HEK293 (cell line): ENCODE measurements around the gene RAB44.
"Not testable (repeated sequence)": the region's sequence is repeated elsewhere in the genome, so short reads cannot be mapped to it uniquely, and the experiment has no call there.

Experiments used
- CTCF ChIA-PET: fragments of 350-600 bp; formaldehyde crosslinking; extraction: SDS; loops from one replicate; lab custom pipeline; 2021; ENCODE audit warnings: antibody characterized with exemption; lab: Yijun Ruan, JAX
- POLR2A ChIA-PET: fragments of 300-600 bp; formaldehyde crosslinking; extraction: SDS; loops from one replicate; lab custom pipeline; 2020; ENCODE audit warnings: antibody characterized with exemption, inconsistent platforms; lab: Yijun Ruan, JAX
- H3K27ac ChIP-seq: fragments of 200-500 bp; sonication (Bioruptor generic); 2 replicates; pipeline ENCODE4 v1.5.1; 2014; ENCODE audit warnings: low read depth, low read length, control low read depth, inconsistent platforms; ENCODE audit errors: extremely low read depth
- H3K36me3 ChIP-seq, 2 experiments: fragments of 200-500 bp in 1 of 2; sonication (Bioruptor generic) in 1 of 2; 1 replicate in 1 of 2; 2 replicates in 1 of 2; pipeline ENCODE4 v1.5.1; 2014 to 2017; ENCODE audit warnings: inconsistent platforms in 2 of 2, low read length in 2 of 2; ENCODE audit not compliant: control insufficient read depth in 2 of 2, insufficient read depth in 1 of 2
- H3K4me1 ChIP-seq: fragments of 200-500 bp; sonication (Bioruptor generic); 2 replicates; pipeline ENCODE4 v1.5.1; 2014; ENCODE audit warnings: mild to moderate bottlenecking, low read length, inconsistent platforms; ENCODE audit not compliant: control insufficient read depth, insufficient read depth
- H3K4me3 ChIP-seq: 2 replicates; pipeline ENCODE4 v1.5.1; 2011; ENCODE audit warnings: low read depth, mild to moderate bottlenecking, control low read depth, low read length, moderate library complexity
- H3K9me3 ChIP-seq: fragments of 200-500 bp; sonication (Bioruptor generic); 2 replicates; pipeline ENCODE4 v1.5.1; 2014; ENCODE audit warnings: low read depth, low read length, inconsistent platforms; ENCODE audit not compliant: control insufficient read depth, insufficient read depth
- GLIS1 ChIP-seq: fragments of 450-650 bp; formaldehyde crosslinking; IDR thresholded peaks from 2 replicates; pipeline ENCODE4 v1.5.1; 2016; ENCODE audit warnings: missing biosample characterization, missing genetic modification characterization
- SP3 ChIP-seq: fragments of 450-650 bp; formaldehyde crosslinking; IDR thresholded peaks from 2 replicates; pipeline ENCODE4 v1.5.1; 2016; ENCODE audit warnings: missing biosample characterization, missing genetic modification characterization
- TRIM28 ChIP-seq: IDR thresholded peaks from 2 replicates; pipeline ENCODE4 v1.6.1; 2011; ENCODE audit warnings: low read length, control low read depth, borderline replicate concordance
- WT1 ChIP-seq: fragments of 450-650 bp; formaldehyde crosslinking; IDR thresholded peaks from 2 replicates; pipeline ENCODE4 v1.5.1; 2016; ENCODE audit warnings: missing biosample characterization, missing genetic modification characterization
- ZEB2 ChIP-seq: fragments of 450-650 bp; formaldehyde crosslinking; IDR thresholded peaks from 2 replicates; pipeline ENCODE4 v1.5.1; 2016; ENCODE audit warnings: missing biosample characterization, missing genetic modification characterization
- ZNF274 ChIP-seq, 2 experiments: fragments of 200-500 bp in 1 of 2; fragments of 450-650 bp in 1 of 2; sonication (Bioruptor generic) in 1 of 2; formaldehyde crosslinking in 1 of 2; IDR thresholded peaks; 2 replicates each; pipeline versions ENCODE4 v1.5.1 to v1.6.1; 2014 to 2016; ENCODE audit warnings: borderline replicate concordance in 1 of 2, inconsistent platforms in 1 of 2, low read length in 1 of 2, missing biosample characterization in 1 of 2, missing genetic modification characterization in 1 of 2
- ZNF341 ChIP-seq: fragments of 450-650 bp; formaldehyde crosslinking; IDR thresholded peaks from 2 replicates; pipeline ENCODE4; 2016; ENCODE audit warnings: low read depth, missing biosample characterization, missing genetic modification characterization
- ZNF510 ChIP-seq: fragments of 450-650 bp; formaldehyde crosslinking; IDR thresholded peaks from 2 replicates; pipeline ENCODE4 v1.5.1; 2018; ENCODE audit warnings: mild to moderate bottlenecking, missing genetic modification characterization, missing biosample characterization; ENCODE audit not compliant: insufficient replicate concordance
- ZNF596 ChIP-seq: fragments of 450-650 bp; IDR thresholded peaks from 2 replicates; pipeline ENCODE4 v1.5.0; 2018; ENCODE audit warnings: missing biosample characterization, mild to moderate bottlenecking, missing genetic modification characterization, moderate library complexity
- ZNF624 ChIP-seq: fragments of 450-650 bp; formaldehyde crosslinking; IDR thresholded peaks from 2 replicates; pipeline ENCODE4 v1.5.1; 2017; ENCODE audit warnings: missing biosample characterization, missing genetic modification characterization
- ZXDB ChIP-seq: fragments of 450-650 bp; formaldehyde crosslinking; IDR thresholded peaks from 2 replicates; pipeline ENCODE4 v1.5.1; 2016; ENCODE audit warnings: missing biosample characterization, missing genetic modification characterization
- TF ChIP-seq, protein P1 (sequence below): fragments of 450-650 bp; formaldehyde crosslinking; IDR thresholded peaks from 2 replicates; pipeline ENCODE4 v1.5.1; 2016; ENCODE audit warnings: missing biosample characterization, missing genetic modification characterization
- TF ChIP-seq, protein P2 (sequence below): fragments of 450-650 bp; formaldehyde crosslinking; IDR thresholded peaks from 2 replicates; pipeline ENCODE4 v1.5.1; 2016; ENCODE audit warnings: missing biosample characterization, missing genetic modification characterization, borderline replicate concordance

The RAB44 gene

GRCh38 chr6:36703982-36704381 lies 6.4 kb downstream of the RAB44 start:
- Histone ChIP-seq H3K4me1 (no peaks in the 10 kb centered on the region), H3K36me3 (no peaks in the 10 kb centered on the region), H3K9me3 (no peaks in the 10 kb centered on the region), H3K4me3 (no peak overlapping the region), H3K27ac (no peak overlapping the region)
- no peak for TF ChIP-seq ZNF341 (tag by site-specific recombination)
- no peak for TF ChIP-seq SP3 (tag by site-specific recombination)
- no peak for TF ChIP-seq GLIS1 (tag by site-specific recombination)
- no peak for TF ChIP-seq ZNF596 (tag by site-specific recombination)
- no peak for TF ChIP-seq ZXDB (tag by site-specific recombination)
- CTCF ChIA-PET = interaction anchor here (0.8 to 1.9 kb wide), 3 partner anchors 21 to 89 kb away, joined by 3 to 5 read pairs (median 4); no protein-coding TSS in a partner anchor
- POLR2A ChIA-PET = no interaction called here

DNA sequence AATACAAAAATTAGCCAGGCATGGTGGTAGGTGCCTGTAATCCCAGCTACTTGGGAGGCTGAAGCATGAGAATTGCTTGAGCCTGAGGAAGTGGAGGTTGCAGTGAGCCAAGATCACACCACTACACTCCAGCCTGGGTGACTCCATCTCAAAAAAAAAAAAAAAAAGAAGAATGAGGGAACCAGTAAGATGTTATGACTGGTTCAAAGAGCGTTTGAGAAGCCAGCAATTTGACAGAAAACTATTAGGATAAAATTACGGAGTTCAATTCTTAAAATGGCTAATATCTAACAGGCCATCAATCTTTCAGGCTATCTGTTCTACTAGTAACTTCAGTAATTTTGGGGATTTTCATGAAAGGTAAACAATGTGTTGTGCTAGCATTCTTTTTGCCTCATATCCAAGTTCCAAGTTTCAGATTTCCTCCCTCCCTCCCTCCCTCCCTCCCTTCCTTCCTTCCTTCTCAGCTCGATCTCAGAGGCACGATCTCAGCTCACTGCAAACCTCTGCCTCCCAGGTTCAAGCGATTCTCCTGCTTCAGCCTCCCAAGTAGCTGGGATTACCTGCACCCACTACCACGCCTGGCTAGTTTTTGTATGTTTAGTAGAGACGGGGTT lies 7.4 kb downstream of the RAB44 start:
- H3K4me1 ChIP-seq, H3K4me3 ChIP-seq, H3K27ac ChIP-seq, POLR2A ChIA-PET, H3K9me3 ChIP-seq, H3K36me3 ChIP-seq: not testable (repeated sequence)
- CTCF ChIA-PET = interaction anchor here (0.7 to 1.9 kb wide), 3 partner anchors 81 to 505 kb away, joined by 3 to 5 read pairs (median 4); no protein-coding TSS in a partner anchor
- TF ChIP-seq ZNF510 = peak; percentile 100

GRCh38 chr6:36706339-36706738 lies 8.7 kb downstream of the RAB44 start:
- CTCF ChIA-PET = interaction anchor here (1.5 kb wide), 2 partner anchors 18 to 91 kb away, joined by 5 to 6 read pairs; no protein-coding TSS in a partner anchor
- no peak overlapping the region for H3K4me3 ChIP-seq
- POLR2A ChIA-PET = no interaction called here

More at GRCh38 chr6:36706339-36706738, 8.7 kb downstream of the RAB44 start:
- Histone ChIP-seq H3K9me3 (no peaks in the 10 kb centered on the region), H3K36me3 (no peaks in the 10 kb centered on the region), H3K27ac (no peak overlapping the region), H3K4me1 (no peaks in the 10 kb centered on the region)
- TF ChIP-seq WT1 (tag by site-specific recombination) = no peak
- no peak for TF ChIP-seq ZNF624 (tag by site-specific recombination)
- no peak for TF ChIP-seq SP3 (tag by site-specific recombination)
- TF ChIP-seq, protein P1, sequence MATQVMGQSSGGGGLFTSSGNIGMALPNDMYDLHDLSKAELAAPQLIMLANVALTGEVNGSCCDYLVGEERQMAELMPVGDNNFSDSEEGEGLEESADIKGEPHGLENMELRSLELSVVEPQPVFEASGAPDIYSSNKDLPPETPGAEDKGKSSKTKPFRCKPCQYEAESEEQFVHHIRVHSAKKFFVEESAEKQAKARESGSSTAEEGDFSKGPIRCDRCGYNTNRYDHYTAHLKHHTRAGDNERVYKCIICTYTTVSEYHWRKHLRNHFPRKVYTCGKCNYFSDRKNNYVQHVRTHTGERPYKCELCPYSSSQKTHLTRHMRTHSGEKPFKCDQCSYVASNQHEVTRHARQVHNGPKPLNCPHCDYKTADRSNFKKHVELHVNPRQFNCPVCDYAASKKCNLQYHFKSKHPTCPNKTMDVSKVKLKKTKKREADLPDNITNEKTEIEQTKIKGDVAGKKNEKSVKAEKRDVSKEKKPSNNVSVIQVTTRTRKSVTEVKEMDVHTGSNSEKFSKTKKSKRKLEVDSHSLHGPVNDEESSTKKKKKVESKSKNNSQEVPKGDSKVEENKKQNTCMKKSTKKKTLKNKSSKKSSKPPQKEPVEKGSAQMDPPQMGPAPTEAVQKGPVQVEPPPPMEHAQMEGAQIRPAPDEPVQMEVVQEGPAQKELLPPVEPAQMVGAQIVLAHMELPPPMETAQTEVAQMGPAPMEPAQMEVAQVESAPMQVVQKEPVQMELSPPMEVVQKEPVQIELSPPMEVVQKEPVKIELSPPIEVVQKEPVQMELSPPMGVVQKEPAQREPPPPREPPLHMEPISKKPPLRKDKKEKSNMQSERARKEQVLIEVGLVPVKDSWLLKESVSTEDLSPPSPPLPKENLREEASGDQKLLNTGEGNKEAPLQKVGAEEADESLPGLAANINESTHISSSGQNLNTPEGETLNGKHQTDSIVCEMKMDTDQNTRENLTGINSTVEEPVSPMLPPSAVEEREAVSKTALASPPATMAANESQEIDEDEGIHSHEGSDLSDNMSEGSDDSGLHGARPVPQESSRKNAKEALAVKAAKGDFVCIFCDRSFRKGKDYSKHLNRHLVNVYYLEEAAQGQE (tag by site-specific recombination) = no peak
- no peak for TF ChIP-seq TRIM28
- TF ChIP-seq, protein P2, sequence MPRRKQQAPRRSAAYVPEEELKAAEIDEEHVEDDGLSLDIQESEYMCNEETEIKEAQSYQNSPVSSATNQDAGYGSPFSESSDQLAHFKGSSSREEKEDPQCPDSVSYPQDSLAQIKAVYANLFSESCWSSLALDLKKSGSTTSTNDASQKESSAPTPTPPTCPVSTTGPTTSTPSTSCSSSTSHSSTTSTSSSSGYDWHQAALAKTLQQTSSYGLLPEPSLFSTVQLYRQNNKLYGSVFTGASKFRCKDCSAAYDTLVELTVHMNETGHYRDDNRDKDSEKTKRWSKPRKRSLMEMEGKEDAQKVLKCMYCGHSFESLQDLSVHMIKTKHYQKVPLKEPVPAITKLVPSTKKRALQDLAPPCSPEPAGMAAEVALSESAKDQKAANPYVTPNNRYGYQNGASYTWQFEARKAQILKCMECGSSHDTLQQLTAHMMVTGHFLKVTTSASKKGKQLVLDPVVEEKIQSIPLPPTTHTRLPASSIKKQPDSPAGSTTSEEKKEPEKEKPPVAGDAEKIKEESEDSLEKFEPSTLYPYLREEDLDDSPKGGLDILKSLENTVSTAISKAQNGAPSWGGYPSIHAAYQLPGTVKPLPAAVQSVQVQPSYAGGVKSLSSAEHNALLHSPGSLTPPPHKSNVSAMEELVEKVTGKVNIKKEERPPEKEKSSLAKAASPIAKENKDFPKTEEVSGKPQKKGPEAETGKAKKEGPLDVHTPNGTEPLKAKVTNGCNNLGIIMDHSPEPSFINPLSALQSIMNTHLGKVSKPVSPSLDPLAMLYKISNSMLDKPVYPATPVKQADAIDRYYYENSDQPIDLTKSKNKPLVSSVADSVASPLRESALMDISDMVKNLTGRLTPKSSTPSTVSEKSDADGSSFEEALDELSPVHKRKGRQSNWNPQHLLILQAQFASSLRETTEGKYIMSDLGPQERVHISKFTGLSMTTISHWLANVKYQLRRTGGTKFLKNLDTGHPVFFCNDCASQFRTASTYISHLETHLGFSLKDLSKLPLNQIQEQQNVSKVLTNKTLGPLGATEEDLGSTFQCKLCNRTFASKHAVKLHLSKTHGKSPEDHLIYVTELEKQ (tag by site-specific recombination) = no peak
- TF ChIP-seq ZNF510 = no peak
- no peak for TF ChIP-seq ZEB2 (tag by site-specific recombination)
- no peak for TF ChIP-seq ZNF274 (IDR thresholded peaks at IDR 0.05; ENCODE audit: low read length)
- no peak for TF ChIP-seq ZNF274 (tag by site-specific recombination; IDR thresholded peaks at IDR 0.05; ENCODE audit: borderline replicate concordance)
